Measurements from ENCODE around the gene CAPN9. TPM values are rescaled to one million over a fixed set of nuclear protein-coding genes. Genes with fewer than 3 reads are reported as not detected.
A peak's percentile ranks its signal among the peaks of the same experiment; 100 is the strongest.

CAPN9 gene
- polyA plus RNA-seq, 1 donor = 13.5 TPM

- peaks cover 29% of the 10 kb centered on the region for H3K4me1 ChIP-seq (ENCODE audit: control insufficient read depth, insufficient read depth, low read length)
- H3K27ac ChIP-seq (ENCODE audit: low read length) = peak overlapping the region; percentile 48
- no peaks in the 10 kb centered on the region for H3K9me3 ChIP-seq (ENCODE audit: control insufficient read depth, low read depth, low read length)
- peak; percentile 52 to 83 for DNase-seq
- no peaks in the 10 kb centered on the region for H3K27me3 ChIP-seq (ENCODE audit: control insufficient read depth, insufficient read depth, low read length)
- H3K4me3 ChIP-seq (ENCODE audit: low read length) = no peak overlapping the region
- H3K36me3 ChIP-seq (ENCODE audit: control insufficient read depth, insufficient read depth, low read length) = no peaks in the 10 kb centered on the region
- 32% methylated on average over 3 of the region's 11 CpGs for WGBS (ENCODE audit: insufficient coverage, low lambda C conversion rate)
Observed at GRCh38 chr1:230824919-230825721, 77.9 kb downstream of the CAPN9 start.

GRCh38 chr1:230825761-230826160, 78.6 kb downstream of the CAPN9 start:
- Histone ChIP-seq H3K4me1 (ENCODE audit: control insufficient read depth, insufficient read depth, low read length) (peaks cover 29% of the 10 kb centered on the region), H3K4me3 (ENCODE audit: low read length) (no peak overlapping the region), H3K27me3 (ENCODE audit: control insufficient read depth, insufficient read depth, low read length) (no peaks in the 10 kb centered on the region), H3K27ac (ENCODE audit: low read length) (no peak overlapping the region), H3K36me3 (ENCODE audit: control insufficient read depth, insufficient read depth, low read length) (no peaks in the 10 kb centered on the region), H3K9me3 (ENCODE audit: control insufficient read depth, low read depth, low read length) (no peaks in the 10 kb centered on the region)
- no peak for DNase-seq
- no CpG with 5 or more reads among the region's 3 CpGs for WGBS (ENCODE audit: insufficient coverage, low lambda C conversion rate)

- Histone ChIP-seq H3K4me1 (ENCODE audit: control insufficient read depth, insufficient read depth, low read length) (peaks cover 29% of the 10 kb centered on the region), H3K9me3 (ENCODE audit: control insufficient read depth, low read depth, low read length) (no peaks in the 10 kb centered on the region), H3K27me3 (ENCODE audit: control insufficient read depth, insufficient read depth, low read length) (no peaks in the 10 kb centered on the region), H3K36me3 (ENCODE audit: control insufficient read depth, insufficient read depth, low read length) (no peaks in the 10 kb centered on the region), H3K4me3 (ENCODE audit: low read length) (no peak overlapping the region), H3K27ac (ENCODE audit: low read length) (no peak overlapping the region)
- DNase-seq = peak in 1 of 2 donors; percentile 33
- no CpG with 5 or more reads among the region's 9 CpGs for WGBS (ENCODE audit: insufficient coverage, low lambda C conversion rate)
Observed at GRCh38 chr1:230826166-230826875, 79.1 kb downstream of the CAPN9 start.

GRCh38 chr1:230827081-230827681, 80.0 kb downstream of the CAPN9 start:
- no CpG with 5 or more reads among the region's 7 CpGs for WGBS (ENCODE audit: insufficient coverage, low lambda C conversion rate)
- H3K36me3 ChIP-seq (ENCODE audit: control insufficient read depth, insufficient read depth, low read length) = no peaks in the 10 kb centered on the region
- H3K4me3 ChIP-seq (ENCODE audit: low read length) = no peak overlapping the region
- H3K27me3 ChIP-seq (ENCODE audit: control insufficient read depth, insufficient read depth, low read length) = no peaks in the 10 kb centered on the region
- no peaks in the 10 kb centered on the region for H3K9me3 ChIP-seq (ENCODE audit: control insufficient read depth, low read depth, low read length)
- no peak for DNase-seq
- peaks cover 29% of the 10 kb centered on the region for H3K4me1 ChIP-seq (ENCODE audit: control insufficient read depth, insufficient read depth, low read length)
- no peak overlapping the region for H3K27ac ChIP-seq (ENCODE audit: low read length)

GRCh38 chr1:230827801-230828200, 80.6 kb downstream of the CAPN9 start:
- no peaks in the 10 kb centered on the region for H3K9me3 ChIP-seq (ENCODE audit: control insufficient read depth, low read depth, low read length)
- H3K4me3 ChIP-seq (ENCODE audit: low read length) = no peak overlapping the region
- H3K4me1 ChIP-seq (ENCODE audit: control insufficient read depth, insufficient read depth, low read length) = peaks cover 29% of the 10 kb centered on the region
- H3K27ac ChIP-seq (ENCODE audit: low read length) = no peak overlapping the region
- H3K36me3 ChIP-seq (ENCODE audit: control insufficient read depth, insufficient read depth, low read length) = no peaks in the 10 kb centered on the region
- WGBS (ENCODE audit: insufficient coverage, low lambda C conversion rate) = no CpG with 5 or more reads among the region's 5 CpGs
- no peak for DNase-seq
- H3K27me3 ChIP-seq (ENCODE audit: control insufficient read depth, insufficient read depth, low read length) = no peaks in the 10 kb centered on the region

- WGBS (ENCODE audit: insufficient coverage, low lambda C conversion rate) = 80% methylated on average over 1 of the region's 4 CpGs
- Histone ChIP-seq H3K4me1 (ENCODE audit: control insufficient read depth, insufficient read depth, low read length) (peaks cover 29% of the 10 kb centered on the region), H3K27ac (ENCODE audit: low read length) (no peak overlapping the region), H3K9me3 (ENCODE audit: control insufficient read depth, low read depth, low read length) (no peaks in the 10 kb centered on the region), H3K4me3 (ENCODE audit: low read length) (no peak overlapping the region), H3K27me3 (ENCODE audit: control insufficient read depth, insufficient read depth, low read length) (no peaks in the 10 kb centered on the region), H3K36me3 (ENCODE audit: control insufficient read depth, insufficient read depth, low read length) (no peaks in the 10 kb centered on the region)
- DNase-seq = no peak
Observed at GRCh38 chr1:230828421-230828820, 81.2 kb downstream of the CAPN9 start.

- 50% methylated on average over 1 of the region's 1 CpG for WGBS (ENCODE audit: insufficient coverage, low lambda C conversion rate)
- no peak overlapping the region for H3K4me3 ChIP-seq (ENCODE audit: low read length)
- DNase-seq = no peak
- H3K9me3 ChIP-seq (ENCODE audit: control insufficient read depth, low read depth, low read length) = no peaks in the 10 kb centered on the region
- H3K27me3 ChIP-seq (ENCODE audit: control insufficient read depth, insufficient read depth, low read length) = no peaks in the 10 kb centered on the region
- no peaks in the 10 kb centered on the region for H3K36me3 ChIP-seq (ENCODE audit: control insufficient read depth, insufficient read depth, low read length)
- no peak overlapping the region for H3K27ac ChIP-seq (ENCODE audit: low read length)
- peaks cover 2% of the 10 kb centered on the region for H3K4me1 ChIP-seq (ENCODE audit: control insufficient read depth, insufficient read depth, low read length)
Observed at GRCh38 chr1:230831771-230832170, 84.6 kb downstream of the CAPN9 start.

GRCh38 chr1:230832476-230832875, 85.3 kb downstream of the CAPN9 start:
- H3K4me1 ChIP-seq (ENCODE audit: control insufficient read depth, insufficient read depth, low read length) = no peaks in the 10 kb centered on the region
- no CpG with 5 or more reads among the region's 1 CpG for WGBS (ENCODE audit: insufficient coverage, low lambda C conversion rate)
- no peak overlapping the region for H3K4me3 ChIP-seq (ENCODE audit: low read length)
- no peaks in the 10 kb centered on the region for H3K9me3 ChIP-seq (ENCODE audit: control insufficient read depth, low read depth, low read length)
- no peak overlapping the region for H3K27ac ChIP-seq (ENCODE audit: low read length)
- no peak for DNase-seq
- no peaks in the 10 kb centered on the region for H3K27me3 ChIP-seq (ENCODE audit: control insufficient read depth, insufficient read depth, low read length)
- no peaks in the 10 kb centered on the region for H3K36me3 ChIP-seq (ENCODE audit: control insufficient read depth, insufficient read depth, low read length)

- H3K4me1 ChIP-seq (ENCODE audit: control insufficient read depth, insufficient read depth, low read length) = no peaks in the 10 kb centered on the region
- H3K27ac ChIP-seq (ENCODE audit: low read length) = no peak overlapping the region
- H3K36me3 ChIP-seq (ENCODE audit: control insufficient read depth, insufficient read depth, low read length) = peaks cover 8% of the 10 kb centered on the region
- DNase-seq = no peak
- H3K27me3 ChIP-seq (ENCODE audit: control insufficient read depth, insufficient read depth, low read length) = no peaks in the 10 kb centered on the region
- H3K9me3 ChIP-seq (ENCODE audit: control insufficient read depth, low read depth, low read length) = no peaks in the 10 kb centered on the region
- no CpG with 5 or more reads among the region's 3 CpGs for WGBS (ENCODE audit: insufficient coverage, low lambda C conversion rate)
- no peak overlapping the region for H3K4me3 ChIP-seq (ENCODE audit: low read length)
Observed at GRCh38 chr1:230833511-230833910, 86.3 kb downstream of the CAPN9 start.

GRCh38 chr1:230834292-230834691, 87.1 kb downstream of the CAPN9 start:
- H3K27ac ChIP-seq (ENCODE audit: low read length) = no peak overlapping the region
- no peaks in the 10 kb centered on the region for H3K9me3 ChIP-seq (ENCODE audit: control insufficient read depth, low read depth, low read length)
- WGBS (ENCODE audit: insufficient coverage, low lambda C conversion rate) = 100% methylated on average over 1 of the region's 3 CpGs
- no peak overlapping the region for H3K4me3 ChIP-seq (ENCODE audit: low read length)
- H3K36me3 ChIP-seq (ENCODE audit: control insufficient read depth, insufficient read depth, low read length) = peaks cover 16% of the 10 kb centered on the region
- H3K27me3 ChIP-seq (ENCODE audit: control insufficient read depth, insufficient read depth, low read length) = no peaks in the 10 kb centered on the region
- no peaks in the 10 kb centered on the region for H3K4me1 ChIP-seq (ENCODE audit: control insufficient read depth, insufficient read depth, low read length)
- DNase-seq = no peak

All from large intestine (tissue), 3 donors.